HepG2 (cell line): ENCODE measurements around the gene ADGRL3. TPM values are rescaled to one million over a fixed set of nuclear protein-coding genes. Genes with fewer than 3 reads are reported as not detected.

Source experiments
- ATAC-seq: fragments of 200-7000 bp; cut with Tn5 transposase; 3 replicates; pipeline ENCODE4 v1.9.1; 2020; ENCODE audit warnings: mild to moderate bottlenecking, moderate library complexity
- BruUV-seq: library from RNA; stranded (reverse); fragments of 400-500 nt; replicated peaks from 2 replicates; lab custom pipeline; 2021; lab: Mats Ljungman, UMichigan
- CTCF ChIA-PET: fragments of 300-600 bp; formaldehyde crosslinking; extraction: SDS; loops from one replicate; lab custom pipeline; 2021; ENCODE audit warnings: low total read pairs, inconsistent platforms, low intra/inter-chr PET ratio; lab: Yijun Ruan, JAX
- POLR2A ChIA-PET: fragments of 350-600 bp; sonication (Branson Sonifier 250); formaldehyde crosslinking; loops from one replicate; lab custom pipeline; 2020; ENCODE audit warnings: antibody characterized with exemption, inconsistent platforms; lab: Yijun Ruan, JAX
- DNase-seq: peaks from one replicate; pipeline ENCODE4 v3.0.0-alpha.2; 2015; ENCODE audit warnings: low spot score
- FAIRE-seq: peaks from 3 replicates; lab custom pipeline; 2011; peaks lifted over from hg19 to GRCh38; lab: Jason Lieb, UNC
- H2AFZ ChIP-seq: one replicate; pipeline ENCODE4 v1.6.1; 2011; ENCODE audit warnings: low read length, inconsistent platforms
- H3K27ac ChIP-seq: fragments of 300-600 bp; 3 replicates; pipeline ENCODE4 v1.8.0; 2011; ENCODE audit warnings: mixed run types, mild to moderate bottlenecking, mixed read lengths, low read length, inconsistent platforms; ENCODE audit not compliant: insufficient read depth; ENCODE audit errors: extremely low read length
- H3K27me3 ChIP-seq, 2 experiments: fragments of 200-600 bp in 1 of 2; 2 replicates in 1 of 2; 3 replicates in 1 of 2; pipeline versions ENCODE4 v1.6.0 to v1.8.0; 2011; ENCODE audit warnings: low read length in 2 of 2, mild to moderate bottlenecking in 2 of 2, moderate library complexity in 2 of 2, inconsistent platforms in 1 of 2; ENCODE audit not compliant: insufficient read depth in 2 of 2, control insufficient read depth in 1 of 2
- H3K36me3 ChIP-seq, 2 experiments: fragments of 200-600 bp in 1 of 2; replicated peaks in 1 of 2; 2 replicates in 1 of 2; 3 replicates in 1 of 2; pipeline versions ENCODE4 v1.5.1 to v1.8.0; 2011; ENCODE audit warnings: low read length in 2 of 2, inconsistent platforms in 1 of 2; ENCODE audit not compliant: insufficient read depth in 2 of 2, control insufficient read depth in 1 of 2
- H3K4me1 ChIP-seq: 2 replicates; pipeline ENCODE4 v1.5.1; 2012; ENCODE audit warnings: low read length, inconsistent platforms; ENCODE audit not compliant: insufficient read depth
- H3K4me2 ChIP-seq: 2 replicates; pipeline ENCODE4 v1.6.0; 2011; ENCODE audit warnings: low read depth, low read length, inconsistent platforms
- H3K4me3 ChIP-seq, 3 experiments: fragments of 200-600 bp in 1 of 3; sonication (generic), shearing (Covaris generic) in 1 of 3; replicated peaks in 1 of 3; 2 replicates each; pipeline ENCODE4 v1.5.1; 2011 to 2016; ENCODE audit warnings: low read length in 3 of 3, inconsistent platforms in 2 of 3, low read depth in 2 of 3, mild to moderate bottlenecking in 2 of 3, control low read depth in 1 of 3, mixed read lengths in 1 of 3; ENCODE audit not compliant: insufficient read depth in 1 of 3
- H3K79me2 ChIP-seq: one replicate; pipeline ENCODE4 v1.6.1; 2011; ENCODE audit warnings: low read length, inconsistent platforms; ENCODE audit not compliant: insufficient read depth
- H3K9ac ChIP-seq: 2 replicates; pipeline ENCODE4 v1.6.0; 2011; ENCODE audit warnings: mild to moderate bottlenecking, low read depth, low read length, inconsistent platforms; ENCODE audit not compliant: insufficient read depth
- H3K9me3 ChIP-seq: 2 replicates; pipeline ENCODE4 v1.5.1; 2012; ENCODE audit warnings: mild to moderate bottlenecking, low read length
- H4K20me1 ChIP-seq: 2 replicates; pipeline ENCODE4 v1.6.0; 2011; ENCODE audit warnings: inconsistent platforms, mild to moderate bottlenecking, low read length, moderate library complexity; ENCODE audit not compliant: insufficient read depth
- PHF5A ChIP-seq: IDR thresholded peaks from one replicate; pipeline ENCODE4 v1.6.1; 2018; ENCODE audit warnings: low read depth, missing genetic modification reagents; ENCODE audit not compliant: unreplicated experiment
- RBAK ChIP-seq: sonication (generic); formaldehyde crosslinking; IDR thresholded peaks from 2 replicates; pipeline ENCODE4 v1.5.1; 2020; ENCODE audit warnings: mild to moderate bottlenecking, missing genetic modification reagents
- ZBTB8A ChIP-seq: sonication (generic); formaldehyde crosslinking; IDR thresholded peaks from 2 replicates; pipeline ENCODE4 v1.4.0; 2020; ENCODE audit warnings: mild to moderate bottlenecking, low read depth, missing genetic modification reagents, borderline replicate concordance
- ZFP90 ChIP-seq: sonication (generic); formaldehyde crosslinking; IDR thresholded peaks from 2 replicates; pipeline ENCODE4 v1.8.0; 2022; ENCODE audit warnings: missing genetic modification reagents, mild to moderate bottlenecking, inconsistent platforms, borderline replicate concordance
- ZNF10 ChIP-seq: sonication (generic); formaldehyde crosslinking; IDR thresholded peaks from 2 replicates; pipeline ENCODE4 v1.4.0; 2020; ENCODE audit warnings: mild to moderate bottlenecking, low read depth, missing genetic modification reagents, borderline replicate concordance
- ZNF367 ChIP-seq: sonication (generic); formaldehyde crosslinking; IDR thresholded peaks from 2 replicates; pipeline ENCODE4 v1.4.0; 2020; ENCODE audit warnings: missing genetic modification reagents, borderline replicate concordance
- ZNF451 ChIP-seq: sonication (generic); formaldehyde crosslinking; IDR thresholded peaks from 2 replicates; pipeline ENCODE4 v1.5.0; 2020; ENCODE audit warnings: mild to moderate bottlenecking, missing genetic modification reagents
- ZNF550 ChIP-seq: sonication (generic); formaldehyde crosslinking; IDR thresholded peaks from 2 replicates; pipeline ENCODE4 v1.4.0; 2020; ENCODE audit warnings: mild to moderate bottlenecking, missing genetic modification reagents, borderline replicate concordance
- WGBS: methylation state at CpG from one replicate; pipeline ENCODE4 v1.1.6; 2017; ENCODE audit warnings: low lambda C conversion rate; 5-methylcytosine and 5-hydroxymethylcytosine counted together
- in situ Hi-C: cut with HindIII; loops from 2 replicates; pipeline ENCODE4 v1.10.0; 2017; ENCODE audit warnings: low pct_unique_long_range_greater_than_20kb; ENCODE audit not compliant: extremely low pct_ligation_motif_present
- intact Hi-C: fragments of 100-400 bp; cut with micrococcal nuclease; formaldehyde crosslinking; loops from one replicate; pipeline ENCODE4 v1.10.0; 2022; ENCODE audit not compliant: unreplicated experiment
- polyA plus RNA-seq, 8 experiments: library from polyadenylated mRNA; depleted of rRNA in 3 of 8; stranded (reverse) in 7 of 8; unstranded in 1 of 8; fragments of >200 nt; fragmentation: Illumina TruSeq in 4 of 8; extraction: Trizol in 4 of 8; gene quantifications; 2 replicates each; pipeline versions ENCODE4 v1.2.1 to v1.2.3, GENCODE V29; 2011 to 2016; ENCODE audit warnings: low read depth in 4 of 8, missing spikeins in 1 of 8, mixed read lengths in 1 of 8; ENCODE audit not compliant: insufficient read depth in 1 of 8
- total RNA-seq, 5 experiments: library from RNA; depleted of rRNA; stranded (reverse); fragments of >200 nt; fragmentation: Illumina TruSeq; extraction: Trizol; gene quantifications; 2 replicates each; pipeline ENCODE4 v1.2.3, GENCODE V29; 2016; ENCODE audit warnings: low read depth in 1 of 5
- TF ChIP-seq, protein P1 (sequence below): sonication (generic); formaldehyde crosslinking; IDR thresholded peaks from 2 replicates; pipeline ENCODE4 v1.5.0; 2020; ENCODE audit warnings: mild to moderate bottlenecking, missing genetic modification reagents, moderate library complexity
- TF ChIP-seq, protein P2 (sequence below): IDR thresholded peaks from 2 replicates; pipeline ENCODE4 v1.6.1; 2016; ENCODE audit warnings: low read depth, borderline replicate concordance
- TF ChIP-seq, protein P3 (sequence below): sonication (generic); formaldehyde crosslinking; conservative IDR thresholded peaks from 2 replicates; pipeline ENCODE4 v1.4.0; 2020; ENCODE audit warnings: mild to moderate bottlenecking, missing genetic modification reagents, moderate library complexity

Gene ADGRL3
- total and polyA plus RNA-seq, 2 of the 13 experiments (the other 11 are each of a cell fraction or from before 2014, with no cell fraction given): 0.04 to 0.05 TPM

DNA sequence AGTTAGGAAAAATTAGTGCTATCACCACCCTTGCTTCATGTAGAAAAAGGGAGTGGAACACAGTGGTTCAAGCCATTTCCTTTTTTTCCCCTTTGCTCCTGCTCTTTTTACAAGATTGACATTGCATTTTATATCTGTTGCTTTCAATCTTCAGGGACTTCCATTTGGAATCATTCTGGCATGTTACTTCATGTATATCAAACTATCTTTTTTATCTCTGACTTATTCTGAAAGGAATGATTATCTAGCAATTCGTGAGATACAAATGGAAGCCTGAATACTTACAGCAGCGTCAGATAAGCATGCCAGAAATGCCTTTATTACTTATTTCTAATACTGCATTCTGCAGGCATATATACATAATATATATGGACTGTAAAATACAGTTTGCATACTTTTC, 20.4 kb downstream of the ADGRL3 start:
- no peak overlapping the region for H3K9ac ChIP-seq
- no peaks in the 10 kb centered on the region for H3K36me3 ChIP-seq
- in situ Hi-C loops: no loop called here
- intact Hi-C loops: no loop called here
- BruUV-seq: no TSS peak
- H3K4me3 ChIP-seq: no peak overlapping the region
- H3K4me2 ChIP-seq: no peak overlapping the region
- H2AFZ ChIP-seq: no peak overlapping the region
- H3K27me3 ChIP-seq: no peaks in the 10 kb centered on the region
- ChIA-PET POLR2A (no interaction called here), CTCF (no interaction called here)
- TF ChIP-seq, protein P1, sequence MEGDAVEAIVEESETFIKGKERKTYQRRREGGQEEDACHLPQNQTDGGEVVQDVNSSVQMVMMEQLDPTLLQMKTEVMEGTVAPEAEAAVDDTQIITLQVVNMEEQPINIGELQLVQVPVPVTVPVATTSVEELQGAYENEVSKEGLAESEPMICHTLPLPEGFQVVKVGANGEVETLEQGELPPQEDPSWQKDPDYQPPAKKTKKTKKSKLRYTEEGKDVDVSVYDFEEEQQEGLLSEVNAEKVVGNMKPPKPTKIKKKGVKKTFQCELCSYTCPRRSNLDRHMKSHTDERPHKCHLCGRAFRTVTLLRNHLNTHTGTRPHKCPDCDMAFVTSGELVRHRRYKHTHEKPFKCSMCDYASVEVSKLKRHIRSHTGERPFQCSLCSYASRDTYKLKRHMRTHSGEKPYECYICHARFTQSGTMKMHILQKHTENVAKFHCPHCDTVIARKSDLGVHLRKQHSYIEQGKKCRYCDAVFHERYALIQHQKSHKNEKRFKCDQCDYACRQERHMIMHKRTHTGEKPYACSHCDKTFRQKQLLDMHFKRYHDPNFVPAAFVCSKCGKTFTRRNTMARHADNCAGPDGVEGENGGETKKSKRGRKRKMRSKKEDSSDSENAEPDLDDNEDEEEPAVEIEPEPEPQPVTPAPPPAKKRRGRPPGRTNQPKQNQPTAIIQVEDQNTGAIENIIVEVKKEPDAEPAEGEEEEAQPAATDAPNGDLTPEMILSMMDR (CRISPR knock-in tag): no peak
- no peak for TF ChIP-seq ZNF550
- TF ChIP-seq ZFP90 (CRISPR knock-in tag): no peak
- TF ChIP-seq ZNF10 (CRISPR knock-in tag): no peak
- TF ChIP-seq, protein P2, sequence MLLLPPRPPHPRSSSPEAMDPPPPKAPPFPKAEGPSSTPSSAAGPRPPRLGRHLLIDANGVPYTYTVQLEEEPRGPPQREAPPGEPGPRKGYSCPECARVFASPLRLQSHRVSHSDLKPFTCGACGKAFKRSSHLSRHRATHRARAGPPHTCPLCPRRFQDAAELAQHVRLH (CRISPR knock-in tag): no peak
- no peak for TF ChIP-seq ZBTB8A (CRISPR knock-in tag)
- TF ChIP-seq ZNF451: no peak
- TF ChIP-seq, protein P3, sequence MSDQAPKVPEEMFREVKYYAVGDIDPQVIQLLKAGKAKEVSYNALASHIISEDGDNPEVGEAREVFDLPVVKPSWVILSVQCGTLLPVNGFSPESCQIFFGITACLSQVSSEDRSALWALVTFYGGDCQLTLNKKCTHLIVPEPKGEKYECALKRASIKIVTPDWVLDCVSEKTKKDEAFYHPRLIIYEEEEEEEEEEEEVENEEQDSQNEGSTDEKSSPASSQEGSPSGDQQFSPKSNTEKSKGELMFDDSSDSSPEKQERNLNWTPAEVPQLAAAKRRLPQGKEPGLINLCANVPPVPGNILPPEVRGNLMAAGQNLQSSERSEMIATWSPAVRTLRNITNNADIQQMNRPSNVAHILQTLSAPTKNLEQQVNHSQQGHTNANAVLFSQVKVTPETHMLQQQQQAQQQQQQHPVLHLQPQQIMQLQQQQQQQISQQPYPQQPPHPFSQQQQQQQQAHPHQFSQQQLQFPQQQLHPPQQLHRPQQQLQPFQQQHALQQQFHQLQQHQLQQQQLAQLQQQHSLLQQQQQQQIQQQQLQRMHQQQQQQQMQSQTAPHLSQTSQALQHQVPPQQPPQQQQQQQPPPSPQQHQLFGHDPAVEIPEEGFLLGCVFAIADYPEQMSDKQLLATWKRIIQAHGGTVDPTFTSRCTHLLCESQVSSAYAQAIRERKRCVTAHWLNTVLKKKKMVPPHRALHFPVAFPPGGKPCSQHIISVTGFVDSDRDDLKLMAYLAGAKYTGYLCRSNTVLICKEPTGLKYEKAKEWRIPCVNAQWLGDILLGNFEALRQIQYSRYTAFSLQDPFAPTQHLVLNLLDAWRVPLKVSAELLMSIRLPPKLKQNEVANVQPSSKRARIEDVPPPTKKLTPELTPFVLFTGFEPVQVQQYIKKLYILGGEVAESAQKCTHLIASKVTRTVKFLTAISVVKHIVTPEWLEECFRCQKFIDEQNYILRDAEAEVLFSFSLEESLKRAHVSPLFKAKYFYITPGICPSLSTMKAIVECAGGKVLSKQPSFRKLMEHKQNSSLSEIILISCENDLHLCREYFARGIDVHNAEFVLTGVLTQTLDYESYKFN (CRISPR knock-in tag): no peak
- no peak for TF ChIP-seq ZNF367 (CRISPR knock-in tag)
- TF ChIP-seq RBAK: no peak
- no peak for TF ChIP-seq PHF5A (CRISPR knock-in tag)
- H4K20me1 ChIP-seq: no peaks in the 10 kb centered on the region
- 0% methylated on average over 2 of the region's 2 CpGs for WGBS
- no peaks in the 10 kb centered on the region for H3K9me3 ChIP-seq
- H3K4me1 ChIP-seq: no peaks in the 10 kb centered on the region
- DNase-seq (no peak), ATAC-seq (no peak), FAIRE-seq (no peak)
- no peak overlapping the region for H3K27ac ChIP-seq
- H3K79me2 ChIP-seq: no peaks in the 10 kb centered on the region
